AG04450 (cell line): ENCODE results near the gene PIAS1. TPM values are rescaled to one million over a fixed set of nuclear protein-coding genes. Genes with fewer than 3 reads are reported as not detected.
"Not testable (repeated sequence)": the region's sequence is repeated elsewhere in the genome, so short reads cannot be mapped to it uniquely, and the experiment has no call there.

Source experiments
- CTCF ChIA-PET: fragments of 300-600, 350-600 bp; formaldehyde crosslinking; extraction: SDS; loops from one replicate; lab custom pipeline; 2022; ENCODE audit warnings: antibody characterized with exemption, inconsistent platforms; lab: Charles Lee
- POLR2A ChIA-PET: fragments of 350-600 bp; formaldehyde crosslinking; extraction: SDS; loops from one replicate; lab custom pipeline; 2021; ENCODE audit warnings: antibody characterized with exemption, inconsistent platforms; lab: Yijun Ruan, JAX
- DNase-seq: peaks from one replicate; pipeline ENCODE4 v3.0.0-alpha.2; 2011; ENCODE audit warnings: low read depth, low spot score
- H3K27ac ChIP-seq: one replicate; pipeline ENCODE4 v1.5.1; 2012; ENCODE audit warnings: low read depth, low read length, control low read depth
- H3K27me3 ChIP-seq: one replicate; pipeline ENCODE4 v1.6.0; 2012; ENCODE audit warnings: low read length; ENCODE audit not compliant: control insufficient read depth, insufficient read depth
- H3K4me3 ChIP-seq: 2 replicates; pipeline ENCODE4 v1.5.1; 2011; ENCODE audit warnings: mild to moderate bottlenecking, low read depth, low read length, control low read depth
- H3K9me3 ChIP-seq: 2 replicates; pipeline ENCODE4 v1.5.1; 2012; ENCODE audit warnings: low read length; ENCODE audit not compliant: control insufficient read depth, insufficient read depth
- polyA plus RNA-seq: library from polyadenylated mRNA; depleted of rRNA; stranded (reverse); fragments of >200 nt; gene quantifications from 2 replicates; pipeline ENCODE4 v1.2.3, GENCODE V29; 2011
- TF ChIP-seq, protein P1 (sequence below): IDR thresholded peaks from 2 replicates; pipeline ENCODE4 v1.5.1; 2011; ENCODE audit warnings: low read depth, low read length, control low read depth, inconsistent platforms

PIAS1 gene
- polyA plus RNA-seq, 1 experiment = 38.9 TPM

DNA sequence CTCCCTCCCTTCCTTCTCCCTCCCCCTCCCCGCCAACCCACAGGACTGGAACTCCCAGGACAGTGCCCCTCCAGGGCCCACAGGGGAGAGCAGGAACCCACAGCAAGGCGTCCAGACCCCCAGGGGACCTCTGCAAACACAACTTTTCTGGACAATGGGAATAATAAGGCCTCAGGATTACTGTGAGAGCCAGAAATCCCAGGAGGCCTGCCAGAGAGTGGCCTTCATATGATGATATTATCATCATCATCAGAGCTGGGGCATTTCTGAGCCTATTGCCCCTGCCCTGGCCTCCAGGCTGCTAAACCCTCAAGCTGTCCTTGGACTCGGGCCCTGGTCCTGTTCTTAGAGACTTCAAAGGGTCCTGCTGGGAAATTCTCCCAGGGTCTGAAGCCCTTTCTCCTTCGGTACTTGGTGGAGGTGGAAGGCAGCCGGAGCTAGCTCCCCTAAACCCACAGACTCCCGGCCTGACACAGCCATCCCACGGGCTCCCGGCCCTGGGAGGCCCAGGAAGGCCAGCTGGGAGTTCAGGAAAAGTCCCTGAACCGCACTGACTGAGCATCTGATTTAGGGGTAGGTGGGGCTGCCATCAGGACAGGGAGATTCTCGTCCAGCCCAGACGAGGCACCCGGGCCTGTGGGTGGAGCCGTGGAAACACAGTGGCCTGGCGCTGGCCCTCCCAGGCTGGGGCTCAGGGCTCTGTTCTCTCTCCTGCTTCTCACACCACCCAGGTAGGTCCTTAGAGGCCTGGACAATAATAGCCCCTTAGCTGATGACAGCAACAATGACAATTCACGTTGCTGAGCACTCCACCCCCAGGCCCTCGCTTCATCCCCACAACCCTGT lies 146.1 kb downstream of the PIAS1 start:
- TF ChIP-seq, protein P1, sequence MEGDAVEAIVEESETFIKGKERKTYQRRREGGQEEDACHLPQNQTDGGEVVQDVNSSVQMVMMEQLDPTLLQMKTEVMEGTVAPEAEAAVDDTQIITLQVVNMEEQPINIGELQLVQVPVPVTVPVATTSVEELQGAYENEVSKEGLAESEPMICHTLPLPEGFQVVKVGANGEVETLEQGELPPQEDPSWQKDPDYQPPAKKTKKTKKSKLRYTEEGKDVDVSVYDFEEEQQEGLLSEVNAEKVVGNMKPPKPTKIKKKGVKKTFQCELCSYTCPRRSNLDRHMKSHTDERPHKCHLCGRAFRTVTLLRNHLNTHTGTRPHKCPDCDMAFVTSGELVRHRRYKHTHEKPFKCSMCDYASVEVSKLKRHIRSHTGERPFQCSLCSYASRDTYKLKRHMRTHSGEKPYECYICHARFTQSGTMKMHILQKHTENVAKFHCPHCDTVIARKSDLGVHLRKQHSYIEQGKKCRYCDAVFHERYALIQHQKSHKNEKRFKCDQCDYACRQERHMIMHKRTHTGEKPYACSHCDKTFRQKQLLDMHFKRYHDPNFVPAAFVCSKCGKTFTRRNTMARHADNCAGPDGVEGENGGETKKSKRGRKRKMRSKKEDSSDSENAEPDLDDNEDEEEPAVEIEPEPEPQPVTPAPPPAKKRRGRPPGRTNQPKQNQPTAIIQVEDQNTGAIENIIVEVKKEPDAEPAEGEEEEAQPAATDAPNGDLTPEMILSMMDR = no peak
- no peaks in the 10 kb centered on the region for H3K9me3 ChIP-seq
- H3K27me3 ChIP-seq = no peaks in the 10 kb centered on the region
- no peak overlapping the region for H3K27ac ChIP-seq
- POLR2A ChIA-PET = no interaction called here
- no peak for DNase-seq
- CTCF ChIA-PET = interaction anchor here (0.7 to 1.3 kb wide), 2 partner anchors 11 to 20 kb away, joined by 3 to 4 read pairs; no protein-coding TSS in a partner anchor
- H3K4me3 ChIP-seq = no peak overlapping the region

DNA sequence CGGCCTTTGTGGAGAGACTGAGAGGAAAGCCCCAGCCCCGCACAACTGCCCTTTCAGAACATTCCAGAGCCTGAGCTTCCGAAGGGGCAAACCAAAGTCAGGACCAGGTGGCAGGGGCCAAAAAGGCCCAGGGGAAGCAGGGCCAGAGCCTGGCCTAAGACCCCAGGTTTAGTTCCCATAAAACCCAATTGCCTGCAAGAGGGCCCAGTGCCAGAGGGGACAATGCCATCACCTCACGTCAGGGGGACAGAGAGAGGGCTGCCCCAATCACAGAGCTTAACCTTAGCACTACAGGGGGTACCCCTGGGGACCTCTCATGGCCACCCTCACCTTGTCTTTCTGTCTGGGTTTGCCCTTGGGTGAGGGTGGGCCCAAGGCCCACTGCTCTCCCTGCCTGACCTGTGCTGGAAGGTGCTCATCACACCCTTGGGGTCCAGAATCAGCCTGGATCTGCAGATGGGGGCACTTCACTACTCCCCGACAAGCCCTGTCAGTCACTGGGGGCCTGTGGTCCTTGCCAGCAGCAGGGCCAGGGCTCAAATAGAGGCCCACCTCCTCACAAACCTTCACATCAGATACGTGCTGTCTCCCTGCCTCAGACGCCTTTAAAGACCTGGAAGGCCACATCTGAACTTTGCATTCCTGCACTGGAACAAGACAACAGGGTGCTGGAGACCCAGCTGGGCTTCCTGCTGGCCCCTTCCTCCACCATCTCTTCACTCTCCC lies 147.2 kb downstream of the PIAS1 start:
- Histone ChIP-seq H3K27me3 (no peaks in the 10 kb centered on the region), H3K4me3 (no peak overlapping the region), H3K9me3 (no peaks in the 10 kb centered on the region), H3K27ac (no peak overlapping the region)
- TF ChIP-seq, protein P1 = no peak
- no peak for DNase-seq
- ChIA-PET POLR2A (interaction anchor here (0.5 kb wide), 1 partner anchor 492 kb away, joined by 3 read pairs; no protein-coding TSS in a partner anchor), CTCF (interaction anchor here (1.3 kb wide), 1 partner anchor 10 kb away, joined by 3 read pairs; no protein-coding TSS in a partner anchor)

DNA sequence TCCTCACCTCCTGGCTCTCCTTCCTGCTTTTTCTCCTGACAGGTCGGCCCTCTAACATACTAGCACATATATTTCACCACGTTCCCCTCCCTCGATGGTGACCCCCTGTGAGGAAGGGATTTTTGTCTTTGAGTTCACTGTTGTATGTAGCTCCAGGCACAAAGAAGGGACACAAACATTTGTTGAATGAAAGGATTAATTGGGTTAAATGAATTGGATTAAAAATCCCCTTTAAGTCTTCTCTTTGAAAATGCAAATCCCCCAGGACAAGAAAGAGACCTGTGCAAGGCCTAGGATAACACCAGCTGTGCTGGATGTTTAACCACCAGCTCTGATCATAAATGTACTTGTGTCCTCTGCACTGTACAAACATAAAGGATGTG lies 147.8 kb downstream of the PIAS1 start:
- TF ChIP-seq, protein P1 = no peak
- Histone ChIP-seq H3K27ac (no peak overlapping the region), H3K9me3 (no peaks in the 10 kb centered on the region), H3K4me3 (no peak overlapping the region), H3K27me3 (no peaks in the 10 kb centered on the region)
- ChIA-PET POLR2A (interaction anchor here (0.5 kb wide), 1 partner anchor 493 kb away, joined by 3 read pairs; no protein-coding TSS in a partner anchor), CTCF (no interaction called here)
- no peak for DNase-seq

DNA sequence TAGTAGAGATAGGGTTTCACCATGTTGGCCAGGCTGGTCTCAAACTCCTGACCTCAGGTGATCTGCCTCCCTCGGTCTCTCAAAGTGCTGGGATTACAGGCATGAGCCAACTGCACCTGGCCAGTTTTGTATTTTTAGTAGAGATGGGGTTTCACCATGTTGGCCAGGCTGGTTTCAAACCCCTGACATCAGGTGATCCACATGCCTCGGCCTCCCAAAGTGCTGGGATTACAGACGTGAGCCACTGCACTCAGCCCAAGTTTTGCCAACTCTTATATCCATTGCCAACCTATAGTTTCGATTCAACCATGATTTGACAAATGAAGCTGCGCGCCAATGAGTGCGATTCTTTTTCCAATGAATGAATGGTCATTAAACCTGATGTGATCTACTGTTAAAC lies 148.9 kb downstream of the PIAS1 start:
- H3K27me3 ChIP-seq, H3K9me3 ChIP-seq, H3K27ac ChIP-seq, DNase-seq, H3K4me3 ChIP-seq, POLR2A ChIA-PET: not testable (repeated sequence)
- CTCF ChIA-PET = interaction anchor here (0.6 to 0.7 kb wide), 2 partner anchors 17 to 1365 kb away, joined by 3 read pairs; no protein-coding TSS in a partner anchor

- no peak overlapping the region for H3K27ac ChIP-seq
- ChIA-PET POLR2A (no interaction called here), CTCF (no interaction called here)
- no peak overlapping the region for H3K4me3 ChIP-seq
- no peaks in the 10 kb centered on the region; the same call in 1 of the 2 replicates for H3K9me3 ChIP-seq
- TF ChIP-seq, protein P1 = no peak
- no peak for DNase-seq
- H3K27me3 ChIP-seq = no peaks in the 10 kb centered on the region
Measured at GRCh38 chr15:68203486-68203885, 149.4 kb downstream of the PIAS1 start.
